ENCODE measurements around the gene SERHL2. TPM values are rescaled to one million over a fixed set of nuclear protein-coding genes. Genes with fewer than 3 reads are reported as not detected.
"Not testable (repeated sequence)": the region's sequence is repeated elsewhere in the genome, so short reads cannot be mapped to it uniquely, and the experiment has no call there.

Gene SERHL2
- total RNA-seq, 4 donors from 2014 or later, result 0.84 to 13.4 (median 1.7) TPM; not detected in 1

DNA sequence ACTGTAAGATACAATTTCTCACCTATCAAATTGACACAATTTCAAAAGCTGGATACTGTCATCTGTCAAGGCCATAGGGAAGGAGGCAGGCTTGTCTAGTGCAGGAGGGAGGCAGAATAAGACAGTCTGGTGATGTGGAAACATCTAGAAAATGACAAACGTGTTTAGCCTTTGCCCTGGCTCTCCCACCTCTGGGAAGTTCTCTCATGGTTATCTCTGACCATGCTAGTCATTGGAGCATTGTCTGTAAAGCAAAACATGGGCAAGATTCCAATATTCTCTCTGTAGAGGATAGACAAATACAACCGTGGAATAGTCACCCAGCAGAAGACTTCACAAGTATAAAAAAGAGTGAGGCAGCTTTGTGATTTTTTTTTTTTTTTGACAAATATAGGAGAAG lies 9.1 kb upstream of the SERHL2 start:
- Histone ChIP-seq H3K36me3 (no peaks in the 10 kb centered on the region), H3K4me3 (no peak overlapping the region), H3K27me3 (no peaks in the 10 kb centered on the region), H3K9me3 (no peaks in the 10 kb centered on the region), H3K4me1 (no peaks in the 10 kb centered on the region), H3K27ac (no peak overlapping the region)
- no peak for DNase-seq
- no peak for TF ChIP-seq POLR2A (IDR thresholded peaks at IDR 0.05)
- TF ChIP-seq, protein P1, sequence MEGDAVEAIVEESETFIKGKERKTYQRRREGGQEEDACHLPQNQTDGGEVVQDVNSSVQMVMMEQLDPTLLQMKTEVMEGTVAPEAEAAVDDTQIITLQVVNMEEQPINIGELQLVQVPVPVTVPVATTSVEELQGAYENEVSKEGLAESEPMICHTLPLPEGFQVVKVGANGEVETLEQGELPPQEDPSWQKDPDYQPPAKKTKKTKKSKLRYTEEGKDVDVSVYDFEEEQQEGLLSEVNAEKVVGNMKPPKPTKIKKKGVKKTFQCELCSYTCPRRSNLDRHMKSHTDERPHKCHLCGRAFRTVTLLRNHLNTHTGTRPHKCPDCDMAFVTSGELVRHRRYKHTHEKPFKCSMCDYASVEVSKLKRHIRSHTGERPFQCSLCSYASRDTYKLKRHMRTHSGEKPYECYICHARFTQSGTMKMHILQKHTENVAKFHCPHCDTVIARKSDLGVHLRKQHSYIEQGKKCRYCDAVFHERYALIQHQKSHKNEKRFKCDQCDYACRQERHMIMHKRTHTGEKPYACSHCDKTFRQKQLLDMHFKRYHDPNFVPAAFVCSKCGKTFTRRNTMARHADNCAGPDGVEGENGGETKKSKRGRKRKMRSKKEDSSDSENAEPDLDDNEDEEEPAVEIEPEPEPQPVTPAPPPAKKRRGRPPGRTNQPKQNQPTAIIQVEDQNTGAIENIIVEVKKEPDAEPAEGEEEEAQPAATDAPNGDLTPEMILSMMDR (IDR thresholded peaks at IDR 0.05 in 4 of 5, conservative IDR thresholded peaks at IDR 0.05 in 1 of 5), result no peak
- no peak for ATAC-seq
- intact Hi-C loops (cut with DNase I; ENCODE audit: low total_unique reads) (no loop called here), in situ Hi-C loops (cut with MboI; ENCODE audit: low sequenced_read_pairs in 4 of 4) (no loop called here)

DNA sequence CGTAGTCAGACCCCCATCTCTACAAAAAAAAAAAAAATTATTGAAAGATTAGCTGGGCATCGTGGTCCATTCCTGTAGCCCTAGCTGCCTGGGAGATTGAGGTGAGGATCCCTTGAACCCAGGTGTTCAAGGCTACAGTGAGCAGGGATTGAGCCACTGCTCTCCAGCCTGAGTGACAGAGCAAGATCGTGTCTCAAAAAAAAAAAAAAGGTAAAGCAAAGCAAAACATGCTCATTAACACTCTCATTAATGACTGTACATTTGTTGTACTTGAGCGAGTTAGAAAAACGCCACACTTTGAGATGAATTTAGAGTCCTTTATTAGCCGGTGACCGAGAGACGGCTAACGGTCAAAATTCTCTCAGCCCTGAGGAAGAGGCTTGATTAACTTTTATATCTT lies 6.2 kb upstream of the SERHL2 start:
- no peaks in the 10 kb centered on the region for H3K9me3 ChIP-seq
- TF ChIP-seq POLR2A (IDR thresholded peaks at IDR 0.05), result no peak
- TF ChIP-seq, protein P1 (IDR thresholded peaks at IDR 0.05 in 4 of 5, conservative IDR thresholded peaks at IDR 0.05 in 1 of 5), result no peak
- in situ Hi-C loops (cut with MboI; ENCODE audit: low sequenced_read_pairs in 4 of 4), result no loop called here
- intact Hi-C loops (cut with DNase I; ENCODE audit: low total_unique reads), result no loop called here
- no peak overlapping the region for H3K4me3 ChIP-seq
- ATAC-seq (no peak), DNase-seq (no peak)
- H3K4me1 ChIP-seq, result no peaks in the 10 kb centered on the region
- H3K27ac ChIP-seq, result no peak overlapping the region
- H3K36me3 ChIP-seq, result no peaks in the 10 kb centered on the region
- H3K27me3 ChIP-seq, result no peaks in the 10 kb centered on the region

DNA sequence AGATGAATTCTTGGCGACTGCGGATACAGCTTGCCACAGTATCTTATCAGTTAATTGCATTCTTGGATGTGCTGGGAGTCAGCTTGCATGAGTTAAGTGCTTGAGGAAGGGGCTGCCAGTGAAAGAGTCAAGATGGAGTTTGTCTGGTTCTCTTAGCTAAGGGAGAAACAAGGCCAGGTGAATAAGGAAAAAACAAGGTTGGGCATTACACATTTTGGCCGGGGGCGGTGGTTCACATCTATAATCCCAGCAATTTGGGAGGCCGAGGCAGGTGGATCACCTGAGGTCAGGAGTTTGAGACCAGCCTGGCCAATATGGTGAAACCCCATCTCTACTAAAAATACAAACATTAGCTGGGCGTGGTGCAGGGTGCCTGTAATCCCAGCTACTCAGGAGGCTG lies 5.6 kb upstream of the SERHL2 start:
- H3K27me3 ChIP-seq; H3K9me3 ChIP-seq; in situ Hi-C loops (cut with MboI; ENCODE audit: low sequenced_read_pairs in 4 of 4); ATAC-seq; H3K4me1 ChIP-seq; DNase-seq; H3K36me3 ChIP-seq; intact Hi-C loops (cut with DNase I; ENCODE audit: low total_unique reads); H3K4me3 ChIP-seq; H3K27ac ChIP-seq: not testable (repeated sequence)

DNA sequence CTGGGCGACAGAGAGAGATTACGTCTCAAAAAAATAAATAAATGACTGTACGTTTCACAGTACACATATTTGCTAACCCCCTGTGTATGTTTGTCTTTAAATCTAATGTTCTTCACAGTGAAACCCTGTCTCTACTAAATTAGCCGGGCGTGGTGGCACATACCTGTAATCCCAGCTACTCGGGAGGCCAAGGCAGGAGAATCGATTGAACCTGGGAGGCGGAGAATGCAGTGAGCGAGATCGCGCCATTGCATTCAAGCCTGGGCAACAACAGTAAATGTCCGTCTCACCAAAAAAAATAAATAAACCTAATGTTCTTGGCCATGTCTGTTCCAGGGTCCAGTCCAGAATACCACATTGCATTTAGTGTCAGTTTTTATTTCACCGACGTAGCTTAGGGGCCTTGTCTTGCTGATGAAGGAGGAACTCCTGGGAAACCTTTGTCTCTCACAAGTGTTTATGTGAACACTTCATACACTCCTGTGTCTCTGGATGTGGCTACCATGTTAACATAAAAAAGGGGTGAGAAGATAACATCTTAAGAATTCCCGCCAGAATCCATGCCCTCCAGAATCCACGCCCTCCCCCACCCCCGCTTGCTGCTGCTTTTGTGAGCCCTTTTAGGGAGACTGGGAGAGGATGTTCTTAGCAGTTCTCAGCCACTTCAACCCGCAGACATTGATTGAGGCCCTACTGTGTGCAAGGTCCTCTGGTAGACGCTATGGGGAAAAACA lies 5.0 kb upstream of the SERHL2 start:
- no peak overlapping the region for H3K27ac ChIP-seq
- H3K4me1 ChIP-seq, result no peaks in the 10 kb centered on the region
- in situ Hi-C loops (cut with MboI; ENCODE audit: low sequenced_read_pairs in 4 of 4), result no loop called here
- DNase-seq (no peak), ATAC-seq (no peak)
- no peaks in the 10 kb centered on the region for H3K36me3 ChIP-seq
- H3K4me3 ChIP-seq, result no peak overlapping the region
- intact Hi-C loops (cut with DNase I; ENCODE audit: low total_unique reads), result no loop called here
- no peaks in the 10 kb centered on the region for H3K9me3 ChIP-seq
- H3K27me3 ChIP-seq, result no peaks in the 10 kb centered on the region
- no peak for TF ChIP-seq POLR2A (IDR thresholded peaks at IDR 0.05)
- TF ChIP-seq, protein P1 (IDR thresholded peaks at IDR 0.05 in 4 of 5, conservative IDR thresholded peaks at IDR 0.05 in 1 of 5), result no peak

DNA sequence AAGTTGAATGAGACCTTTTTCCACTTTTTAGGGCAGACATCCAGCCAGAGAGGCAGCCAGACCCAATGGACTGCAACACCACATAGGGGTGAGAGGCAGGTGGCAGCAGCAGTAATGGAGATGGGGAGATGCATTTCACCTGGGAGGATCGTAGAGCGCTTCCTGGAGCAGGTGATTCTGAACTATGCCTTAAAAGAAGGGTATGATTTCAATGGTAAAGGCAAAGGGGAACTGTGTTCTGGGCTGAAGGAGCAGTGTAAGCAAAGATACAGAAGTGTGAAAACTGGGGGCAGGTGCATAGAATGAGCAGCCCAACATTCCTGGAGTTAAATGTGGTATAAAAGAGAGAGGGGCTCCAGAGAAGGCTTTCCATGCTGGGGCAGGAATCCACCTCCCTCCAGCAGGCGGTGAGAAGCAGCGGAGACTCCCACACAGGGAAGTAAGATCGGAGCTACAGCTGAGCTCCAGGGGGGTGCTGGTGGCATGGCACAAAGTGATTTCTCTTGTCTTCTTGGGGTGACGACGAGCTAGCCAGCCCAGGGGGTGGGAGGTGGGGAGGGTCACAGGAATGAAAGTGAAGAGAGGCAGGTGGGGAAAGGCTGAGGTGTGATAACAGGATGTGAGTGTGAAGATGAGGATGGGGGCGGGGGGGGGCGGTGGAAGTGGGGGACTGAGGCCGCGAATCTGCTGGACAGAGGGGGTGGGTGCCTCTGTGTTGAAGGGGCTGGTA lies 4.3 kb upstream of the SERHL2 start:
- no peak for DNase-seq
- in situ Hi-C loops (cut with MboI; ENCODE audit: low sequenced_read_pairs in 4 of 4), result no loop called here
- H3K4me3 ChIP-seq, result no peak overlapping the region
- intact Hi-C loops (cut with DNase I; ENCODE audit: low total_unique reads), result no loop called here
- H3K27me3 ChIP-seq, result no peaks in the 10 kb centered on the region
- peaks cover 0 to 6% of the 10 kb centered on the region in 2 donors for H3K4me1 ChIP-seq
- H3K9me3 ChIP-seq, result no peaks in the 10 kb centered on the region
- TF ChIP-seq POLR2A (IDR thresholded peaks at IDR 0.05), result no peak
- TF ChIP-seq, protein P1 (IDR thresholded peaks at IDR 0.05 in 4 of 5, conservative IDR thresholded peaks at IDR 0.05 in 1 of 5), result no peak
- no peak for ATAC-seq
- H3K27ac ChIP-seq, result no peak overlapping the region
- H3K36me3 ChIP-seq, result no peaks in the 10 kb centered on the region

DNA sequence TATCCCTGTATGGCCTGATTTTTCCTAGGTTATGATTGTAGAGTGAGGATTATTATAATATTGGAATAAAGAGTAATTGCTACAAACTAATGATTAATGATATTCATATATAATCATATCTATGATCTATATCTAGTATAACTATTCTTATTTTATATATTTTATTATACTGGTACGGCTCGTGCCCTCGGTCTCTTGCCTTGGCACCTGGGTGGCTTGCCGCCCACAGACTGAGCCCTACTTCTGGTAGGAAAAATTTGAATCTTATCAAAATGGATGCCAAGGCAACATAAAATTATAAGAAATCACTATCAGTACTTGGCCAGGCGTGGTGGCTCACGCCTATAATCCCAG lies 1.5 kb upstream of the SERHL2 start:
- H3K4me3 ChIP-seq; H3K27ac ChIP-seq; H3K4me1 ChIP-seq; in situ Hi-C loops (cut with MboI; ENCODE audit: low sequenced_read_pairs in 4 of 4); H3K36me3 ChIP-seq; H3K27me3 ChIP-seq; ATAC-seq; H3K9me3 ChIP-seq; DNase-seq: not testable (repeated sequence)
- intact Hi-C loops (cut with DNase I; ENCODE audit: low total_unique reads), result loop anchor here (2.0 kb wide), 1 partner anchor 19 kb away; no protein-coding TSS in a partner anchor
